Activated CD4-positive, alpha-beta T cell treated with anti-CD3 and anti-CD28 coated beads for 1 hour (primary cell): Measurements from ENCODE around the gene TBC1D4.
"Not testable (repeated sequence)": the region's sequence is repeated elsewhere in the genome, so short reads cannot be mapped to it uniquely, and the experiment has no call there.

Source experiments
- DNase-seq: peaks from one replicate; pipeline ENCODE4 v3.0.0-alpha.2; 2020

Gene TBC1D4

GRCh38 chr13:75312884-75313520 lies 169.0 kb downstream of the TBC1D4 start:
- no peak for DNase-seq

- DNase-seq, result no peak
These were observed 171.9 kb downstream of the TBC1D4 start for GRCh38 chr13:75309981-75310580.

- DNase-seq, result no peak
These were observed 173.7 kb downstream of the TBC1D4 start for GRCh38 chr13:75308222-75308621.

- no peak for DNase-seq
These were observed 174.5 kb downstream of the TBC1D4 start for GRCh38 chr13:75307370-75307949.

GRCh38 chr13:75306967-75307366 lies 175.0 kb downstream of the TBC1D4 start:
- DNase-seq, result not testable (repeated sequence)

- no peak for DNase-seq
These were observed 176.9 kb downstream of the TBC1D4 start for GRCh38 chr13:75305059-75305458.

GRCh38 chr13:75303263-75303662 lies 178.7 kb downstream of the TBC1D4 start:
- DNase-seq, result no peak

- DNase-seq, result no peak
These were observed 179.8 kb downstream of the TBC1D4 start for GRCh38 chr13:75302071-75302698.

- DNase-seq, result no peak
These were observed 181.8 kb downstream of the TBC1D4 start for GRCh38 chr13:75299913-75300862.

- DNase-seq, result no peak
These were observed 182.7 kb downstream of the TBC1D4 start for GRCh38 chr13:75299246-75299645.

- no peak for DNase-seq
These were observed 185.3 kb downstream of the TBC1D4 start for GRCh38 chr13:75296641-75297040.

- DNase-seq, result no peak
These were observed 186.8 kb downstream of the TBC1D4 start for GRCh38 chr13:75295201-75295600.

- DNase-seq, result no peak
These were observed 187.9 kb downstream of the TBC1D4 start for GRCh38 chr13:75294110-75294509.

GRCh38 chr13:75285310-75285709 lies 196.7 kb downstream of the TBC1D4 start:
- DNase-seq, result no peak

- DNase-seq, result no peak
These were observed 202.1 kb downstream of the TBC1D4 start for GRCh38 chr13:75279834-75280369.

- DNase-seq, result not testable (repeated sequence)
These were observed 208.3 kb downstream of the TBC1D4 start for GRCh38 chr13:75273695-75274094.

- DNase-seq, result no peak
These were observed 210.1 kb downstream of the TBC1D4 start for GRCh38 chr13:75271846-75272245.

- DNase-seq, result not testable (repeated sequence)
These were observed 213.5 kb downstream of the TBC1D4 start for GRCh38 chr13:75268481-75268880.

- no peak for DNase-seq
These were observed 217.4 kb downstream of the TBC1D4 start for GRCh38 chr13:75264611-75265010.

- no peak for DNase-seq
These were observed 218.1 kb downstream of the TBC1D4 start for GRCh38 chr13:75263741-75264407.

- no peak for DNase-seq
These were observed 223.7 kb downstream of the TBC1D4 start for GRCh38 chr13:75258159-75258782.
